GM12878 (cell line): ENCODE results near the gene SLC24A4. TPM values are rescaled to one million over a fixed set of nuclear protein-coding genes. Genes with fewer than 3 reads are reported as not detected.

Source experiments
- ATAC-seq: fragments of 200-7000 bp; cut with Tn5 transposase; 3 replicates; pipeline ENCODE4 v1.9.1; 2020; ENCODE audit warnings: mild to moderate bottlenecking, moderate library complexity
- BruUV-seq: library from RNA; stranded (reverse); fragments of 400-500 nt; replicated peaks from 2 replicates; lab custom pipeline; 2021; lab: Mats Ljungman, UMichigan
- CTCF ChIA-PET: fragments of 300-600 bp; sonication (Branson Sonifier 250); formaldehyde crosslinking; extraction: SDS; loops from one replicate; lab custom pipeline; 2021; ENCODE audit warnings: inconsistent platforms; lab: Yijun Ruan, JAX
- POLR2A ChIA-PET: fragments of 350-600 bp; formaldehyde crosslinking; extraction: SDS; loops from one replicate; lab custom pipeline; 2021; ENCODE audit warnings: inconsistent platforms; lab: Charles Lee
- RAD21 ChIA-PET: fragments of 300-600 bp; sonication (Branson Sonifier 250); formaldehyde crosslinking; loops from one replicate; lab custom pipeline; 2023; ENCODE audit warnings: antibody characterized with exemption; ENCODE audit not compliant: unreplicated experiment; lab: Charles Lee
- SMC1A ChIA-PET: fragments of 300-600 bp; sonication (Branson Sonifier 250); formaldehyde crosslinking; loops from one replicate; lab custom pipeline; 2023; ENCODE audit not compliant: unreplicated experiment, uncharacterized antibody; lab: Charles Lee
- DNase-seq: peaks from one replicate; pipeline ENCODE4 v3.0.0-alpha.2; 2011; ENCODE audit warnings: low read depth, low spot score
- FAIRE-seq: peaks from 3 replicates; lab custom pipeline; 2011; peaks lifted over from hg19 to GRCh38; lab: Jason Lieb, UNC
- H2AFZ ChIP-seq: 2 replicates; pipeline ENCODE4 v1.6.0; 2011; ENCODE audit warnings: low read depth, low read length, control low read depth; ENCODE audit not compliant: control insufficient read depth
- H3K27ac ChIP-seq: 2 replicates; pipeline ENCODE4 v1.5.1; 2011; ENCODE audit warnings: control low read depth; ENCODE audit not compliant: control insufficient read depth, insufficient read depth
- H3K27me3 ChIP-seq, 2 experiments: replicated peaks in 1 of 2; 2 replicates each; pipeline versions ENCODE4 v1.6.0 to v1.6.1; 2011; ENCODE audit warnings: low read length in 1 of 2; ENCODE audit not compliant: control insufficient read depth in 2 of 2, insufficient read depth in 2 of 2
- H3K36me3 ChIP-seq, 2 experiments: 2 replicates each; pipeline ENCODE4 v1.5.1; 2011; ENCODE audit warnings: low read length in 1 of 2; ENCODE audit not compliant: control insufficient read depth in 2 of 2, insufficient read depth in 2 of 2
- H3K4me1 ChIP-seq: 2 replicates; pipeline ENCODE4 v1.6.1; 2011; ENCODE audit warnings: mild to moderate bottlenecking, low read length, moderate library complexity, mixed read lengths; ENCODE audit not compliant: control insufficient read depth, insufficient read depth
- H3K4me2 ChIP-seq: 2 replicates; pipeline ENCODE4 v1.6.0; 2011; ENCODE audit warnings: control low read depth; ENCODE audit not compliant: control insufficient read depth, insufficient read depth
- H3K4me3 ChIP-seq: fragments of 200-600 bp; sonication (generic); 2 replicates; pipeline ENCODE4 v1.5.1; 2016
- H3K79me2 ChIP-seq: 2 replicates; pipeline ENCODE4 v1.6.0; 2011; ENCODE audit warnings: low read length; ENCODE audit not compliant: control insufficient read depth, insufficient read depth
- H3K9ac ChIP-seq: 2 replicates; pipeline ENCODE4 v1.8.0; 2011; ENCODE audit warnings: low read length, control low read depth, mixed read lengths; ENCODE audit not compliant: control insufficient read depth, insufficient read depth
- H3K9me3 ChIP-seq: replicated peaks from 3 replicates; pipeline ENCODE4 v1.5.1; 2011; ENCODE audit warnings: mild to moderate bottlenecking, low read length; ENCODE audit not compliant: control insufficient read depth, insufficient read depth
- H4K20me1 ChIP-seq: 2 replicates; pipeline ENCODE4 v1.6.0; 2011; ENCODE audit not compliant: control insufficient read depth, insufficient read depth
- ATF3 ChIP-seq: IDR thresholded peaks from 2 replicates; pipeline ENCODE4 v1.6.1; 2011; ENCODE audit warnings: low read depth, mild to moderate bottlenecking, low read length, moderate library complexity, borderline replicate concordance; ENCODE audit errors: extremely low read depth
- BACH1 ChIP-seq: fragments of 450-650 bp; IDR thresholded peaks from 2 replicates; pipeline ENCODE4 v1.6.1; 2017; ENCODE audit warnings: mild to moderate bottlenecking, borderline replicate concordance
- CREM ChIP-seq: IDR thresholded peaks from 2 replicates; pipeline ENCODE4 v1.6.1; 2014; ENCODE audit warnings: antibody characterized with exemption, low read depth
- CUX1 ChIP-seq: IDR thresholded peaks from 2 replicates; pipeline ENCODE4 v1.6.1; 2012; ENCODE audit warnings: improper control_type of control experiment, low read depth, low read length; ENCODE audit not compliant: insufficient replicate concordance
- E4F1 ChIP-seq: fragments of 450-650 bp; IDR thresholded peaks from 2 replicates; pipeline ENCODE4 v1.6.1; 2018; ENCODE audit warnings: borderline replicate concordance, mild to moderate bottlenecking; ENCODE audit not compliant: partially characterized antibody
- NKRF ChIP-seq: fragments of 450-650 bp; conservative IDR thresholded peaks from 2 replicates; pipeline ENCODE4 v1.6.1; 2017; ENCODE audit warnings: mild to moderate bottlenecking, moderate library complexity
- RAD51 ChIP-seq: fragments of 450-650 bp; IDR thresholded peaks from 2 replicates; pipeline ENCODE4 v1.6.1; 2016; ENCODE audit warnings: moderate library complexity, mild to moderate bottlenecking, inconsistent platforms
- USF2 ChIP-seq: IDR thresholded peaks from 2 replicates; pipeline ENCODE4 v1.6.1; 2011; ENCODE audit warnings: low read depth, low read length, improper control_type of control experiment, borderline replicate concordance
- YY1 ChIP-seq: IDR thresholded peaks from 2 replicates; pipeline ENCODE4 v1.6.1; 2011; ENCODE audit warnings: low read depth, mild to moderate bottlenecking, low read length
- WGBS: methylation state at CpG from one replicate; pipeline ENCODE4 v1.1.6; 2016; ENCODE audit warnings: low lambda C conversion rate; ENCODE audit not compliant: insufficient replicate concordance, insufficient coverage; ENCODE audit errors: missing lambda C conversion rate; 5-methylcytosine and 5-hydroxymethylcytosine counted together
- in situ Hi-C: fragments of 300-500 bp; cut with MboI; formaldehyde crosslinking; loops from 9 replicates; pipeline ENCODE4 v1.14.3; 2018; ENCODE audit warnings: mixed read lengths
- intact Hi-C: fragments of 100-400 bp; cut with micrococcal nuclease; formaldehyde crosslinking; loops from one replicate; pipeline ENCODE4 v1.14.2; 2022; ENCODE audit not compliant: unreplicated experiment
- polyA plus RNA-seq, 11 experiments: library from polyadenylated mRNA; depleted of rRNA in 4 of 11; unstranded in 6 of 11; stranded (reverse) in 5 of 11; fragments of >200 nt; fragmentation: Nextera tagmentation in 4 of 11; fragmentation: Illumina TruSeq in 1 of 11; extraction: Ambion mirVana in 4 of 11; extraction: Trizol in 1 of 11; gene quantifications; 1 replicate in 1 of 11; 2 replicates in 10 of 11; pipeline versions ENCODE4 v1.2.1 to v1.2.3, GENCODE V29; 2011 to 2016; ENCODE audit warnings: inconsistent platforms in 2 of 11, missing spikeins in 2 of 11, low read depth in 1 of 11
- total RNA-seq, 4 experiments: library from RNA; depleted of rRNA in 3 of 4; stranded (reverse); fragments of >200 nt in 3 of 4; fragmentation: Illumina TruSeq in 1 of 4; extraction: Trizol in 1 of 4; gene quantifications; 2 replicates each; pipeline versions ENCODE4 v1.2.1 to v1.2.3, GENCODE V29; 2013 to 2021

SLC24A4 gene
- total and polyA plus RNA-seq, 10 of the 15 experiments (the other 5 are each of a cell fraction or from before 2014, with no cell fraction given), result under 0.01 to 0.46 (median 0.04) TPM; not detected in 5

- peaks cover 3% of the 10 kb centered on the region; the same call in 1 of the 2 replicates for H3K79me2 ChIP-seq
- SMC1A ChIA-PET, result interaction anchor here (1.1 to 2.1 kb wide), 10 partner anchors 9 to 51 kb away, joined by 3 to 10 read pairs (median 3); no protein-coding TSS in a partner anchor
- DNase-seq, result peak; percentile 42
- TF ChIP-seq ATF3, result no peak
- TF ChIP-seq BACH1, result no peak
- TF ChIP-seq CREM, result no peak
- peak; percentile 75 for TF ChIP-seq RAD51
- TF ChIP-seq USF2, result peak; percentile 15; the same call in 1 of the 2 replicates
- no peak for TF ChIP-seq NKRF
- no peak for TF ChIP-seq E4F1
- no peak for TF ChIP-seq CUX1
- no peak for TF ChIP-seq YY1
Measured at GRCh38 chr14:92538412-92538985, 215.5 kb downstream of the SLC24A4 start.

More at GRCh38 chr14:92538412-92538985, 215.5 kb downstream of the SLC24A4 start:
- ChIA-PET RAD21 (interaction anchor here (0.9 to 1.7 kb wide), 8 partner anchors 22 to 280 kb away, joined by 3 to 13 read pairs (median 3); no protein-coding TSS in a partner anchor), CTCF (interaction anchor here (0.6 to 1.5 kb wide), 8 partner anchors 12 to 959 kb away, joined by 3 to 5 read pairs (median 3); no protein-coding TSS in a partner anchor), POLR2A (interaction anchor here (0.5 to 1.2 kb wide), 3 partner anchors 10 to 72 kb away, joined by 3 to 5 read pairs (median 5); no protein-coding TSS in a partner anchor)
- no peak overlapping the region; the same call in 1 of the 2 replicates for H3K27ac ChIP-seq
- no peaks in the 10 kb centered on the region for H3K27me3 ChIP-seq
- 37% methylated on average over 6 of the region's 6 CpGs for WGBS
- H4K20me1 ChIP-seq, result no peaks in the 10 kb centered on the region
- no TSS peak for BruUV-seq
- peak; percentile 77 for ATAC-seq
- H3K4me2 ChIP-seq, result peak overlapping the region; percentile 48; the same call in 1 of the 2 replicates
- intact Hi-C loops (no loop called here), in situ Hi-C loops (no loop called here)
- H3K4me3 ChIP-seq, result no peak overlapping the region
- H3K4me1 ChIP-seq, result peaks cover 28% of the 10 kb centered on the region
- no peaks in the 10 kb centered on the region; the same call in 2 of the 3 replicates for H3K9me3 ChIP-seq
- no peaks in the 10 kb centered on the region for H3K36me3 ChIP-seq
- peak; percentile 78 for FAIRE-seq
- H2AFZ ChIP-seq, result peak overlapping the region; percentile 7; the same call in 1 of the 2 replicates
- no peak overlapping the region for H3K9ac ChIP-seq
